Measurements from ENCODE around the gene MRPL19. TPM values are rescaled to one million over a fixed set of nuclear protein-coding genes. Genes with fewer than 3 reads are reported as not detected.
"Not testable (repeated sequence)": the region's sequence is repeated elsewhere in the genome, so short reads cannot be mapped to it uniquely, and the experiment has no call there.

The MRPL19 gene
- total and polyA plus RNA-seq, 5 donors from 2014 or later, result 18.0 to 36.2 (median 33.9) TPM

DNA sequence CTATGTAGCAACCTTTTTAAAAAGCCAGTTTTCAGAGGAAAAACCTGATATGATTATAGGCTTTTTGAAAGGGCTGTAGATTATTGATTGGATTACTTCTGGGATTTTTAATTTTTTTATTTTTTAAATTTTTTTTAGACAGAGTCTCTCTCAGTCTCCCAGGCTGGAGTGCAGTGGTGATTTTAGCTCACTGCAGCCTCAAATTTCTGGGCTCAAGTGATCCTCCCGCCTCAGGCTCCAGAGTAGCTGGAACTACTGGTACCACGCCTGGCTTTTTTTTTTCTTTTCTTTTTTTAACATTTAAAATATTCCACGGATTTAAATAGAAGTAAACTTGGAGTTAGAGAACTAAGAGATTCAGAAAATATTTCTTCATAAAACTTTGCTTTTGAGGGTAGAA is 1.2 kb downstream of the MRPL19 start:
- H3K27ac Mint-ChIP-seq, result peak overlapping the region in 2 of 3 donors; percentile 87 to 94
- DNase-seq, result no peak

DNA sequence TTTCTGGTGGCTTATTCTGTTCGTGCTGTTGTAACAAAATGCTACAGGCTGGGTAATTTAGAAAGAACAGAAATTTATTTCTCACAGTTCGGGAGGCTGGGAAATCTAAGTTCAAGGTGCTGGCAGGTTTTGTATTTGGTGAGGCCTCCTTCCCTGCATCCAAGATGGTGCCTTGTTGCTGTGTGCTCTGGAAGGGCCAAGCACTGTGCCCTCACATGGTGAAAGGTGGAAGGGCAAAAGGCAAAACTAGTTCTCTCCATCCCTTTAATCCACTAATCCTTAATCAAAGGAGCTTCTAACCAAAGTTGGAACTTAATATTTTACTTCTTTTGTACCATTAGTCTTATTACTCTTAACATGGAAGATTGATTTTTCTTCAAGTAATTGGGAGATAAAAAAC is 7.4 kb downstream of the MRPL19 start:
- Mint-ChIP-seq H3K9me3 (peaks cover 0 to 13% (median 5%) of the 10 kb centered on the region in 7 donors), H3K27me3 (no peaks in the 10 kb centered on the region), H3K4me1 (peaks cover 27 to 48% (median 37%) of the 10 kb centered on the region in 4 donors), H3K36me3 (peaks cover 85% of the 10 kb centered on the region), H3K4me3 (no peak overlapping the region), H3K27ac (no peak overlapping the region)
- Histone ChIP-seq H3K36me3 (ENCODE audit: control insufficient read depth, insufficient read depth, low read length) (peaks cover 84% of the 10 kb centered on the region), H3K4me3 (ENCODE audit: low read depth, low read length) (no peak overlapping the region), H3K27ac (ENCODE audit: insufficient read depth, low read length, poor library complexity, severe bottlenecking) (no peak overlapping the region), H3K27me3 (ENCODE audit: control insufficient read depth, insufficient read depth, low read length) (no peaks in the 10 kb centered on the region), H3K4me1 (ENCODE audit: control insufficient read depth, insufficient read depth, low read length, poor library complexity, severe bottlenecking) (peaks cover 3% of the 10 kb centered on the region), H3K9me3 (ENCODE audit: control insufficient read depth in 2 of 2, low read length in 2 of 2) (peaks cover 6 to 9% of the 10 kb centered on the region in 2 experiments)
- ATAC-seq (ENCODE audit: low read depth in 2 of 2) (no peak), DNase-seq (no peak)

More for the DNA sequence above, 1.2 kb downstream of the MRPL19 start:
- H3K4me3 ChIP-seq (ENCODE audit: low read depth, low read length), result peak overlapping the region; percentile 77
- no peaks in the 10 kb centered on the region for H3K9me3 ChIP-seq (ENCODE audit: control insufficient read depth in 2 of 2, low read length in 2 of 2)
- Mint-ChIP-seq H3K4me1 (peaks cover 19 to 54% (median 29%) of the 10 kb centered on the region in 4 donors), H3K27me3 (peaks cover 5% of the 10 kb centered on the region), H3K4me3 (peak overlapping the region; percentile 93 to 98 (median 96)), H3K9me3 (peaks cover 0 to 3% (median 0%) of the 10 kb centered on the region in 7 donors), H3K36me3 (peaks cover 32% of the 10 kb centered on the region)
- no peaks in the 10 kb centered on the region for H3K27me3 ChIP-seq (ENCODE audit: control insufficient read depth, insufficient read depth, low read length)
- no peak for ATAC-seq (ENCODE audit: low read depth in 2 of 2)
- H3K36me3 ChIP-seq (ENCODE audit: control insufficient read depth, insufficient read depth, low read length), result peaks cover 32% of the 10 kb centered on the region
- H3K4me1 ChIP-seq (ENCODE audit: control insufficient read depth, insufficient read depth, low read length, poor library complexity, severe bottlenecking), result peaks cover 20% of the 10 kb centered on the region
- H3K27ac ChIP-seq (ENCODE audit: insufficient read depth, low read length, poor library complexity, severe bottlenecking), result peak overlapping the region; percentile 43

DNA sequence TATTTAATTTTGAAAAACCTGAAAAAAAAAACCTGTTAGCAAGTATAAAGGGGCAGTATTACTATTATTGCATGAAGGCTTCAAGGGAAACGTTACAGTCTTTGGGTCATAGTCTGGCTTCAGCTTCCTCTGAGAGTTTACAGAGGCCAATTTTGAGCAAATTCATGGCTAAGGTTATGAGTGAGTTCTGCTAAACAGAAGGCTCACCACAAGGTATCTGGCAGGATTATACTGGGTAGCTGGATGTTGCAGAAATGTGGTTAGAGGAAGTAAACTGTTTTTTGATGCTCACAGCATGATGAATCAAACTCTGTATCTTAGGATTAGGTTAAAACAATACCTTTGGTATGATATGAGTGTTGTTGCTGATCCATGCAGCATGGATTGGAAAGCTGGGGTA is 9.3 kb downstream of the MRPL19 start:
- H3K27ac ChIP-seq (ENCODE audit: insufficient read depth, low read length, poor library complexity, severe bottlenecking), result no peak overlapping the region
- Mint-ChIP-seq H3K36me3 (peaks cover 89% of the 10 kb centered on the region), H3K27ac (no peak overlapping the region), H3K4me3 (no peak overlapping the region), H3K27me3 (no peaks in the 10 kb centered on the region), H3K9me3 (peaks cover 2 to 22% (median 8%) of the 10 kb centered on the region in 7 donors), H3K4me1 (peaks cover 24 to 40% (median 32%) of the 10 kb centered on the region in 4 donors)
- no peaks in the 10 kb centered on the region for H3K4me1 ChIP-seq (ENCODE audit: control insufficient read depth, insufficient read depth, low read length, poor library complexity, severe bottlenecking)
- H3K4me3 ChIP-seq (ENCODE audit: low read depth, low read length), result no peak overlapping the region
- H3K9me3 ChIP-seq (ENCODE audit: control insufficient read depth in 2 of 2, low read length in 2 of 2), result peaks cover 7 to 12% of the 10 kb centered on the region in 2 experiments
- DNase-seq, result no peak
- H3K27me3 ChIP-seq (ENCODE audit: control insufficient read depth, insufficient read depth, low read length), result no peaks in the 10 kb centered on the region
- ATAC-seq (ENCODE audit: low read depth in 2 of 2), result no peak
- H3K36me3 ChIP-seq (ENCODE audit: control insufficient read depth, insufficient read depth, low read length), result peaks cover 84% of the 10 kb centered on the region

DNA sequence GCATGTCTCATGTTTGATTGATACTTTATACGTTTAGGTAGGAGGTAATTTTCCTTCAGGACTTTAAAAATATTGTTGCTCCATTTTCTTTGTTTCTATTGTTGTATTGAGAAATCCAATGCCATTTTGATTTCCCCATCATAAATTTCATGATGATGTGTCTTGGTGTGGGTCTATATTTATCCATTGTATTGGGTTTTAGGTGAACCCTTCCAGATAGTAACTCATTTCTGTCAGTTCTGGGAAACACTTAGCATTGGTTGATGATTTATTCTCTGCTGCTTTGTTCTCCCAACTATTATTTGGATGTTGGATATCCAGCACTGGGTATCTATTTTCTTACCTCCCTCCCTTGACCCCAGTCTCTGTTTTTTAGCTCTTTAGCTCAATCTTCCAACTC is 10.0 kb downstream of the MRPL19 start:
- Mint-ChIP-seq H3K9me3 (peaks cover 2 to 22% (median 8%) of the 10 kb centered on the region in 7 donors), H3K27me3 (no peaks in the 10 kb centered on the region), H3K4me1 (peaks cover 19 to 41% (median 29%) of the 10 kb centered on the region in 4 donors), H3K27ac (no peak overlapping the region), H3K4me3 (peak overlapping the region in 1 of 4 donors; percentile 37), H3K36me3 (peaks cover 90% of the 10 kb centered on the region)
- no peak overlapping the region for H3K27ac ChIP-seq (ENCODE audit: insufficient read depth, low read length, poor library complexity, severe bottlenecking)
- no peak overlapping the region for H3K4me3 ChIP-seq (ENCODE audit: low read depth, low read length)
- no peaks in the 10 kb centered on the region for H3K27me3 ChIP-seq (ENCODE audit: control insufficient read depth, insufficient read depth, low read length)
- H3K36me3 ChIP-seq (ENCODE audit: control insufficient read depth, insufficient read depth, low read length), result peaks cover 84% of the 10 kb centered on the region
- no peaks in the 10 kb centered on the region for H3K4me1 ChIP-seq (ENCODE audit: control insufficient read depth, insufficient read depth, low read length, poor library complexity, severe bottlenecking)
- ATAC-seq (ENCODE audit: low read depth in 2 of 2), result no peak
- no peak for DNase-seq
- H3K9me3 ChIP-seq (ENCODE audit: control insufficient read depth in 2 of 2, low read length in 2 of 2), result peaks cover 7 to 12% of the 10 kb centered on the region in 2 experiments

DNA sequence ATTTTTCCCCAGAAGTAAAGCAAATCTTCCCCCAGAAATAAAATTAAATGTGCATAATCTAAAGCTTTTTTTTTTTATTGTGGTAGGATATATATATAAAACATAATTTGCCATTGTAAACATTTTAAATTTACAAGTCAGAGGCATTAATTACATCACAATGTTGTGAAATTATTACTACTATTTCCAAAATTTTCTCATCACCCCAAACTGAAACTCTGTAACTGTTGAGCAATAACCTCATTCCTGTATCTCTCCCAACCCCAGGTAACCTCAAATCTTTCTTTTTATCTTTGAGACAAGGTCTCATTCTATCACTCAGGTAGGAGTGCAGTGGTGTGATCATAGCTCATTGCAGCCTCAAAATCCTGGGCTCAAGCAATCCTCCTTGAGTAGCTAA is 11.2 kb downstream of the MRPL19 start:
- Mint-ChIP-seq H3K27me3 (no peaks in the 10 kb centered on the region), H3K9me3 (peaks cover 2 to 22% (median 8%) of the 10 kb centered on the region in 7 donors), H3K4me1 (peaks cover 22 to 41% (median 32%) of the 10 kb centered on the region in 4 donors), H3K36me3 (peaks cover 86% of the 10 kb centered on the region), H3K27ac (no peak overlapping the region), H3K4me3 (no peak overlapping the region)
- Histone ChIP-seq H3K36me3 (ENCODE audit: control insufficient read depth, insufficient read depth, low read length) (peaks cover 82% of the 10 kb centered on the region), H3K9me3 (ENCODE audit: control insufficient read depth in 2 of 2, low read length in 2 of 2) (peaks cover 7 to 12% of the 10 kb centered on the region in 2 experiments), H3K4me3 (ENCODE audit: low read depth, low read length) (no peak overlapping the region), H3K4me1 (ENCODE audit: control insufficient read depth, insufficient read depth, low read length, poor library complexity, severe bottlenecking) (no peaks in the 10 kb centered on the region), H3K27ac (ENCODE audit: insufficient read depth, low read length, poor library complexity, severe bottlenecking) (no peak overlapping the region), H3K27me3 (ENCODE audit: control insufficient read depth, insufficient read depth, low read length) (no peaks in the 10 kb centered on the region)
- ATAC-seq (ENCODE audit: low read depth in 2 of 2) (no peak), DNase-seq (no peak)

DNA sequence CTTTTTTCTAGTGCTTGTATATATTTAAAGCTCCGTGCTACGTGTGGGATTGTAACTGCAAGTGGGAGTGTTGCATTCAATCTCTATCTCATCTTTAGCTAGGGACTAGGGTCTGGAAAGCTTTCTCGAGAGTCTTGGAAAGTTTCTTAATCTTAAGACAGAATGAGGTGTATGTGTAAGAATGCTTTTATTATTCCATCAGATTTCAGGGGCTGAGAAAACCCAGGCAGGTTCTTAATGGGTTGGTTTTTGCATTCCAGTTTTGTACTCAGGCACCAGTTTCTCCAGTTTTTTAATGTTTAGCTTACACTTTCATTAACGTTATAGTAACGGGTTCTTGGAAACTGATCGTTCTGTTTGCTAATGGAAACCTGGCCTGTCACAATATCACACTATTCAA is 20.3 kb downstream of the MRPL19 start:
- peaks cover 0 to 2% (median under 1%) of the 10 kb centered on the region in 4 donors for H3K4me1 Mint-ChIP-seq
- H3K4me3 Mint-ChIP-seq, result no peak overlapping the region
- H3K27me3 Mint-ChIP-seq, result no peaks in the 10 kb centered on the region
- Histone ChIP-seq H3K27ac (ENCODE audit: insufficient read depth, low read length, poor library complexity, severe bottlenecking) (no peak overlapping the region), H3K4me3 (ENCODE audit: low read depth, low read length) (no peak overlapping the region), H3K27me3 (ENCODE audit: control insufficient read depth, insufficient read depth, low read length) (no peaks in the 10 kb centered on the region), H3K9me3 (ENCODE audit: control insufficient read depth in 2 of 2, low read length in 2 of 2) (no peaks in the 10 kb centered on the region), H3K4me1 (ENCODE audit: control insufficient read depth, insufficient read depth, low read length, poor library complexity, severe bottlenecking) (no peaks in the 10 kb centered on the region), H3K36me3 (ENCODE audit: control insufficient read depth, insufficient read depth, low read length) (peaks cover 50% of the 10 kb centered on the region)
- H3K9me3 Mint-ChIP-seq, result no peaks in the 10 kb centered on the region
- peaks cover 33% of the 10 kb centered on the region for H3K36me3 Mint-ChIP-seq
- ATAC-seq (ENCODE audit: low read depth in 2 of 2), result no peak
- no peak for DNase-seq
- H3K27ac Mint-ChIP-seq, result no peak overlapping the region

DNA sequence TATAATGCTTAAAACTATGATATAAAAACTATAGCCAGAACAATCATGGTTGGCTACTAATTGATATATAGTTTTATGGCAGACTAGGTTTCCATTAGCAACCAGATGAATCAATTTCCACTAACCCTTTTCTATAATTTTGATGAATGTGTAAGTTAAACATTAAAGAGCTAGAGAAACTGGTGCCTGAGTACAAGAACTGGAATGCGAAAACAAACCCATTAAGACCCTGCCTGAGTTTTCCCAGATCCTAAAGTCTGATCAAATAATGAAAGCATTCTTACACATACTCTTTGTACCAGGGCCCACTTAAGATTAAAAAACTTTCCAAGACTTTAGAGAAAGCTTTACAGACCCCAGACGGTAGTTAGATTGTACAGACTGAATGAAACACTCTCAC is 21.3 kb downstream of the MRPL19 start:
- Mint-ChIP-seq H3K4me1 (peaks cover 0 to 3% (median 0%) of the 10 kb centered on the region in 4 donors), H3K36me3 (peaks cover 37% of the 10 kb centered on the region), H3K27me3 (no peaks in the 10 kb centered on the region), H3K9me3 (no peaks in the 10 kb centered on the region), H3K4me3 (no peak overlapping the region), H3K27ac (peak overlapping the region in 1 of 3 donors; percentile 12)
- Histone ChIP-seq H3K27me3 (ENCODE audit: control insufficient read depth, insufficient read depth, low read length) (no peaks in the 10 kb centered on the region), H3K4me3 (ENCODE audit: low read depth, low read length) (no peak overlapping the region), H3K4me1 (ENCODE audit: control insufficient read depth, insufficient read depth, low read length, poor library complexity, severe bottlenecking) (no peaks in the 10 kb centered on the region), H3K36me3 (ENCODE audit: control insufficient read depth, insufficient read depth, low read length) (peaks cover 48% of the 10 kb centered on the region), H3K9me3 (ENCODE audit: control insufficient read depth in 2 of 2, low read length in 2 of 2) (no peaks in the 10 kb centered on the region), H3K27ac (ENCODE audit: insufficient read depth, low read length, poor library complexity, severe bottlenecking) (no peak overlapping the region)
- no peak for ATAC-seq (ENCODE audit: low read depth in 2 of 2)
- DNase-seq, result no peak

DNA sequence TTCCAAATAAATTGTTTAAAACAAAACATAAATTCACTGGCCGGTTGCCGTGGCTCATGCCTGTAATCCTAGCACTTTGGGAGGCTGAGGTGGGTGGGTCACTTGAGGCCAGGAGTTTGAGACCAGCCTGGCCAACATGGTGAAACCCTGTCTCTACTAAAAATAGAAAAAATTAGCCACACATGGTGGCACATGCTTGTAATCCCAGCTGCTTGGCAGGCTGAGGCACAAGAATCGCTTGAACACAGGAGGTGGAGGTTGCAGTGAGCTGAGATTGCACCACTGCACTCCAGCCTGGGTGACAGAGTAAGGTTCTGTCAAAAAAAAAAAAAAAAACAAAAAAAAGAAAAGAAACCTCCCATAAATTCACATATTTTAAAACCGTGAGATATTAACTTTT is 28.8 kb downstream of the MRPL19 start:
- peaks cover 4 to 15% (median 12%) of the 10 kb centered on the region in 4 donors for H3K4me1 Mint-ChIP-seq
- peaks cover 33% of the 10 kb centered on the region for H3K36me3 Mint-ChIP-seq
- not testable (repeated sequence) for DNase-seq; H3K27me3 ChIP-seq (ENCODE audit: control insufficient read depth, insufficient read depth, low read length); H3K4me3 ChIP-seq (ENCODE audit: low read depth, low read length); H3K36me3 ChIP-seq (ENCODE audit: control insufficient read depth, insufficient read depth, low read length); H3K27me3 Mint-ChIP-seq; ATAC-seq (ENCODE audit: low read depth in 2 of 2); H3K27ac Mint-ChIP-seq; H3K4me3 Mint-ChIP-seq; H3K9me3 ChIP-seq (ENCODE audit: control insufficient read depth in 2 of 2, low read length in 2 of 2); H3K27ac ChIP-seq (ENCODE audit: insufficient read depth, low read length, poor library complexity, severe bottlenecking); H3K9me3 Mint-ChIP-seq; H3K4me1 ChIP-seq (ENCODE audit: control insufficient read depth, insufficient read depth, low read length, poor library complexity, severe bottlenecking)
